IMR-90 (cell line): ENCODE data around the gene KCNMA1. TPM values are rescaled to one million over a fixed set of nuclear protein-coding genes. Genes with fewer than 3 reads are reported as not detected.

Source experiments
- ATAC-seq: fragments of 200-7000 bp; cut with Tn5 transposase; 2 replicates; pipeline ENCODE4 v1.9.1; 2020; ENCODE audit warnings: low read depth, mild to moderate bottlenecking, moderate library complexity
- BruUV-seq: library from RNA; stranded (reverse); fragments of 400-500 nt; replicated peaks from 2 replicates; lab custom pipeline; 2021; lab: Mats Ljungman, UMichigan
- CTCF ChIA-PET: fragments of 300-600 bp; formaldehyde crosslinking; extraction: SDS; loops from one replicate; lab custom pipeline; 2021; ENCODE audit warnings: antibody characterized with exemption; lab: Yijun Ruan, JAX
- POLR2A ChIA-PET: fragments of 300-600 bp; sonication (Branson Sonifier 250); formaldehyde crosslinking; loops from one replicate; lab custom pipeline; 2022; ENCODE audit warnings: antibody characterized with exemption; ENCODE audit not compliant: unreplicated experiment; lab: Charles Lee
- DNase-seq: peaks from one replicate; pipeline ENCODE4 v3.0.0; 2013
- H2AFZ ChIP-seq: replicated peaks from 2 replicates; pipeline ENCODE3; 2013; ENCODE audit warnings: low read length, mild to moderate bottlenecking; ENCODE audit not compliant: poor library complexity
- H2AK5ac ChIP-seq: 2 replicates; pipeline ENCODE4 v1.6.1; 2013; ENCODE audit warnings: low read depth, low read length, inconsistent platforms
- H2AK9ac ChIP-seq: replicated peaks from 2 replicates; pipeline ENCODE3; 2013; ENCODE audit warnings: mild to moderate bottlenecking, low read depth, low read length, moderate library complexity; ENCODE audit not compliant: poor library complexity
- H2BK120ac ChIP-seq: 2 replicates; pipeline ENCODE4 v1.6.1; 2013; ENCODE audit warnings: low read depth, low read length, inconsistent platforms
- H2BK15ac ChIP-seq: 3 replicates; pipeline ENCODE4 v1.6.1; 2013; ENCODE audit warnings: low read depth, low read length, inconsistent platforms
- H2BK20ac ChIP-seq: 2 replicates; pipeline ENCODE4 v1.6.1; 2013; ENCODE audit warnings: low read depth, mild to moderate bottlenecking, inconsistent platforms, low read length, moderate library complexity
- H2BK5ac ChIP-seq: 2 replicates; pipeline ENCODE4 v1.6.1; 2013; ENCODE audit warnings: mild to moderate bottlenecking, low read depth, low read length, inconsistent platforms; ENCODE audit not compliant: poor library complexity, severe bottlenecking
- H3K14ac ChIP-seq: replicated peaks from 2 replicates; pipeline ENCODE4 v1.6.1; 2013; ENCODE audit warnings: low read depth, low read length, inconsistent platforms
- H3K18ac ChIP-seq: 2 replicates; pipeline ENCODE4 v1.6.1; 2013; ENCODE audit warnings: low read depth, low read length, control low read depth
- H3K23ac ChIP-seq: 2 replicates; pipeline ENCODE4 v1.6.1; 2013; ENCODE audit warnings: low read depth, low read length, inconsistent platforms
- H3K27ac ChIP-seq: 2 replicates; pipeline ENCODE4 v1.5.1; 2013; ENCODE audit warnings: mild to moderate bottlenecking, control low read depth, low read length; ENCODE audit not compliant: insufficient read depth
- H3K27me3 ChIP-seq: 2 replicates; pipeline ENCODE4 v1.6.1; 2013; ENCODE audit warnings: low read length; ENCODE audit not compliant: control insufficient read depth, insufficient read depth
- H3K36me3 ChIP-seq: 2 replicates; pipeline ENCODE4 v1.6.1; 2013; ENCODE audit warnings: low read length, mixed read lengths; ENCODE audit not compliant: control insufficient read depth, insufficient read depth
- H3K4ac ChIP-seq: 2 replicates; pipeline ENCODE4 v1.6.1; 2013; ENCODE audit warnings: low read depth, low read length, inconsistent platforms
- H3K4me1 ChIP-seq: 2 replicates; pipeline ENCODE4 v1.6.1; 2013; ENCODE audit warnings: low read length, mixed read lengths; ENCODE audit not compliant: control insufficient read depth, insufficient read depth
- H3K4me2 ChIP-seq: 2 replicates; pipeline ENCODE4 v1.6.1; 2013; ENCODE audit warnings: low read depth, mild to moderate bottlenecking, control low read depth, low read length, moderate library complexity
- H3K4me3 ChIP-seq: 2 replicates; pipeline ENCODE4 v1.5.1; 2013; ENCODE audit warnings: low read depth, mild to moderate bottlenecking, control low read depth, low read length, moderate library complexity; ENCODE audit not compliant: insufficient read depth
- H3K56ac ChIP-seq: 2 replicates; pipeline ENCODE4 v1.6.1; 2013; ENCODE audit warnings: low read length, inconsistent platforms; ENCODE audit not compliant: insufficient read depth; ENCODE audit errors: extremely low read depth
- H3K79me1 ChIP-seq, 2 experiments: 2 replicates each; pipeline ENCODE4 v1.6.1; 2013; ENCODE audit warnings: low read length in 2 of 2, inconsistent platforms in 1 of 2, low read depth in 1 of 2
- H3K9ac ChIP-seq: 2 replicates; pipeline ENCODE4 v1.6.1; 2013; ENCODE audit warnings: low read depth, low read length, control low read depth
- H3K9me1 ChIP-seq: 2 replicates; pipeline ENCODE4 v1.6.1; 2013; ENCODE audit warnings: low read length, inconsistent platforms; ENCODE audit not compliant: insufficient read depth
- H3K9me3 ChIP-seq: 2 replicates; pipeline ENCODE4 v1.6.1; 2013; ENCODE audit warnings: low read length; ENCODE audit not compliant: control insufficient read depth, insufficient read depth
- H4K20me1 ChIP-seq: 2 replicates; pipeline ENCODE4 v1.6.1; 2013; ENCODE audit warnings: low read length, inconsistent platforms; ENCODE audit not compliant: insufficient read depth
- H4K5ac ChIP-seq: 2 replicates; pipeline ENCODE4 v1.6.1; 2013; ENCODE audit warnings: mild to moderate bottlenecking, low read depth, low read length, control low read depth
- H4K8ac ChIP-seq, 2 experiments: 2 replicates each; pipeline ENCODE4 v1.6.1; 2013; ENCODE audit warnings: low read depth in 2 of 2, low read length in 2 of 2, control low read depth in 1 of 2, inconsistent platforms in 1 of 2
- H4K91ac ChIP-seq: 2 replicates; pipeline ENCODE4 v1.6.1; 2013; ENCODE audit warnings: low read depth, low read length, inconsistent platforms; ENCODE audit not compliant: insufficient read depth
- BHLHE40 ChIP-seq: fragments of 150-350 bp; IDR thresholded peaks from 2 replicates; pipeline ENCODE4 v1.6.1; 2016; ENCODE audit warnings: mild to moderate bottlenecking, low read depth, low read length
- CEBPB ChIP-seq: IDR thresholded peaks from 2 replicates; pipeline ENCODE4 v1.6.1; 2012; ENCODE audit warnings: low read depth, low read length, improper control_type of control experiment
- CHD1 ChIP-seq: IDR thresholded peaks from 2 replicates; pipeline ENCODE4 v1.6.1; 2012; ENCODE audit warnings: low read depth, low read length, improper control_type of control experiment
- FOS ChIP-seq: fragments of 150-350 bp; IDR thresholded peaks from 2 replicates; pipeline ENCODE4 v1.6.1; 2016; ENCODE audit warnings: low read depth, low read length
- MAFK ChIP-seq: IDR thresholded peaks from 2 replicates; pipeline ENCODE4 v1.6.1; 2012; ENCODE audit warnings: low read depth, low read length, improper control_type of control experiment
- MAZ ChIP-seq: IDR thresholded peaks from 2 replicates; pipeline ENCODE4 v1.6.1; 2012; ENCODE audit warnings: low read depth, mild to moderate bottlenecking, low read length, improper control_type of control experiment, moderate library complexity, borderline replicate concordance
- MXI1 ChIP-seq: IDR thresholded peaks from 2 replicates; pipeline ENCODE4 v1.6.1; 2012; ENCODE audit warnings: low read depth, mild to moderate bottlenecking, low read length, moderate library complexity, borderline replicate concordance
- NFE2L2 ChIP-seq: fragments of 150-350 bp; IDR thresholded peaks from 2 replicates; pipeline ENCODE4 v1.6.1; 2016; ENCODE audit warnings: low read depth, mild to moderate bottlenecking, low read length
- POLR2A ChIP-seq: IDR thresholded peaks from 2 replicates; pipeline ENCODE4 v1.6.1; 2012; ENCODE audit warnings: mild to moderate bottlenecking, low read depth, low read length
- RAD21 ChIP-seq: IDR thresholded peaks from 2 replicates; pipeline ENCODE4 v1.6.1; 2012; ENCODE audit warnings: low read length, improper control_type of control experiment
- RCOR1 ChIP-seq: IDR thresholded peaks from 2 replicates; pipeline ENCODE4 v1.6.1; 2012; ENCODE audit warnings: mild to moderate bottlenecking, low read length, improper control_type of control experiment; ENCODE audit not compliant: insufficient replicate concordance
- RFX5 ChIP-seq: IDR thresholded peaks from 2 replicates; pipeline ENCODE4 v1.8.0; 2012; ENCODE audit warnings: low read depth, mild to moderate bottlenecking, low read length, moderate library complexity
- SMC3 ChIP-seq: fragments of 150-350 bp; IDR thresholded peaks from 2 replicates; pipeline ENCODE4 v1.6.1; 2016; ENCODE audit warnings: low read depth, mild to moderate bottlenecking, antibody characterized with exemption, low read length, moderate library complexity
- WGBS, 2 experiments: methylation state at CpG; one replicate each; pipeline versions ENCODE4 v1.1.5 to v1.1.7; 2013; ENCODE audit warnings: missing lambda C conversion rate in 2 of 2; ENCODE audit not compliant: insufficient read length in 1 of 2; ENCODE audit errors: extremely low coverage in 2 of 2; 5-methylcytosine and 5-hydroxymethylcytosine counted together
- dilution Hi-C: fragments of 300-500 bp; cut with HindIII; formaldehyde crosslinking; loops from one replicate; pipeline ENCODE4 v1.14.3; 2018; ENCODE audit warnings: low sequenced_read_pairs; ENCODE audit not compliant: unreplicated experiment
- in situ Hi-C: fragments of 300-500 bp; cut with MboI; formaldehyde crosslinking; loops from 3 replicates; pipeline ENCODE4 v1.14.3; 2019; ENCODE audit warnings: low sequenced_read_pairs, inconsistent platforms, mixed read lengths
- intact Hi-C: fragments of 100-400 bp; cut with micrococcal nuclease; formaldehyde crosslinking; loops from 2 replicates; pipeline ENCODE4 v1.10.0; 2022
- polyA plus RNA-seq, 3 experiments: library from polyadenylated mRNA; depleted of rRNA; stranded (reverse); fragments of >200 nt; gene quantifications; 2 replicates each; pipeline ENCODE4 v1.2.3, GENCODE V29; 2012; ENCODE audit warnings: low replicate concordance in 1 of 3
- total RNA-seq: library from RNA; depleted of rRNA; stranded (reverse); fragments of >200 nt; gene quantifications from 2 replicates; pipeline ENCODE4 v1.2.3, GENCODE V29; 2012
- TF ChIP-seq, protein P1 (sequence below): fragments of 150-350 bp; IDR thresholded peaks from 2 replicates; pipeline ENCODE4 v1.6.1; 2017; ENCODE audit warnings: mild to moderate bottlenecking, antibody characterized with exemption, low read length, low read depth
- TF ChIP-seq, protein P2 (sequence below): fragments of 150-350 bp; IDR thresholded peaks from 2 replicates; pipeline ENCODE4 v1.6.1; 2016; ENCODE audit warnings: low read depth, mild to moderate bottlenecking, low read length, moderate library complexity, borderline replicate concordance
- TF ChIP-seq, protein P3 (sequence below): conservative IDR thresholded peaks from 2 replicates; pipeline ENCODE4 v1.5.1; 2012; ENCODE audit warnings: mild to moderate bottlenecking, low read depth, low read length, improper control_type of control experiment

The KCNMA1 gene
- total and polyA plus RNA-seq, 2 of the 4 experiments (the other 2 are of a cell fraction) = 25.6 to 29.6 TPM

DNA sequence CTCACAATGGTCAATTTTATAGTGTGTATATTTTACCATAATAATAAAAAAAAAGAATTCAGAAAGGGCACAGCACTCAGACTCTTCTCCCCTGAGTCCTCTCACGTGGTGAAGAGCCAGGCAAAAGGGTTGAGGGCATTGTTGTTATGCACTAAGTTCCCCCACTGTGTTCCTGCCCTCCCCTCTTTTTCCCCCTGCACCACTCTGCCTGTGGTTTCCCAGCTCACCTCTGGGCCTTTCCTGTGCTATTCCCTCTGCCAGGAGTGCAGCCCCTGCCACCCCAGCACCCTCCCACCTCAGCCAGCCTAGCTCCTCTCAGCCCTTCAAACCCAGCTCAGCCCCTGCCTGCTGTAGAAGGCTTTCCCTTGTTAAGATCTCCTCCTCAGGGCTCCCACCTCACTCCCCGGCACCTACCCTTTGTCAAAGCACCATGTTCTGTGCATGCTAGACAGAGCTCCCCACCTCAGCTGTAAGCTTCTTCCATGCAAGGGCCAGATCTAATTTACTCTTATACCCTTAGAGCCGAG, 108.5 kb downstream of the KCNMA1 start:
- CTCF ChIA-PET = no interaction called here
- Histone ChIP-seq H4K20me1 (peaks cover under 1% of the 10 kb centered on the region; the same call in 1 of the 2 replicates), H2BK5ac (no peak overlapping the region), H3K9ac (no peak overlapping the region), H4K91ac (peak overlapping the region; percentile 19), H2AK9ac (peak overlapping the region; percentile 36), H3K14ac (peak overlapping the region; percentile 59), H3K4ac (peak overlapping the region; percentile 69), H2AK5ac (peak overlapping the region; percentile 53; the same call in 1 of the 2 replicates), H2BK120ac (peak overlapping the region; percentile 63), H3K36me3 (no peaks in the 10 kb centered on the region), H2BK20ac (peak overlapping the region; percentile 68), H2AFZ (no peak overlapping the region), H3K27ac (no peak overlapping the region), H3K27me3 (no peaks in the 10 kb centered on the region), H3K4me3 (no peak overlapping the region), H3K9me3 (no peaks in the 10 kb centered on the region), H4K5ac (no peak overlapping the region), H3K4me2 (no peak overlapping the region), H3K56ac (no peak overlapping the region), H2BK15ac (peak overlapping the region; percentile 41; the same call in 1 of the 3 replicates), H4K8ac (no peak overlapping the region), H3K9me1 (peaks cover 45% of the 10 kb centered on the region), H3K79me1 (peaks cover 0 to 35% of the 10 kb centered on the region in 2 experiments; a peak in 2 of 4 replicates), H3K18ac (no peak overlapping the region), H3K23ac (no peak overlapping the region), H3K4me1 (peaks cover 43% of the 10 kb centered on the region)
- TF ChIP-seq FOS (no peak), MAZ (no peak), RFX5 (no peak), RAD21 (no peak), CHD1 (no peak), CEBPB (no peak), NFE2L2 (no peak), BHLHE40 (no peak), SMC3 (no peak), RCOR1 (no peak), POLR2A (no peak), MXI1 (no peak), MAFK (no peak)
- TF ChIP-seq, protein P1, sequence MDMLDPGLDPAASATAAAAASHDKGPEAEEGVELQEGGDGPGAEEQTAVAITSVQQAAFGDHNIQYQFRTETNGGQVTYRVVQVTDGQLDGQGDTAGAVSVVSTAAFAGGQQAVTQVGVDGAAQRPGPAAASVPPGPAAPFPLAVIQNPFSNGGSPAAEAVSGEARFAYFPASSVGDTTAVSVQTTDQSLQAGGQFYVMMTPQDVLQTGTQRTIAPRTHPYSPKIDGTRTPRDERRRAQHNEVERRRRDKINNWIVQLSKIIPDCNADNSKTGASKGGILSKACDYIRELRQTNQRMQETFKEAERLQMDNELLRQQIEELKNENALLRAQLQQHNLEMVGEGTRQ = no peak
- TF ChIP-seq, protein P2, sequence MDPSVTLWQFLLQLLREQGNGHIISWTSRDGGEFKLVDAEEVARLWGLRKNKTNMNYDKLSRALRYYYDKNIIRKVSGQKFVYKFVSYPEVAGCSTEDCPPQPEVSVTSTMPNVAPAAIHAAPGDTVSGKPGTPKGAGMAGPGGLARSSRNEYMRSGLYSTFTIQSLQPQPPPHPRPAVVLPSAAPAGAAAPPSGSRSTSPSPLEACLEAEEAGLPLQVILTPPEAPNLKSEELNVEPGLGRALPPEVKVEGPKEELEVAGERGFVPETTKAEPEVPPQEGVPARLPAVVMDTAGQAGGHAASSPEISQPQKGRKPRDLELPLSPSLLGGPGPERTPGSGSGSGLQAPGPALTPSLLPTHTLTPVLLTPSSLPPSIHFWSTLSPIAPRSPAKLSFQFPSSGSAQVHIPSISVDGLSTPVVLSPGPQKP = no peak
- TF ChIP-seq, protein P3, sequence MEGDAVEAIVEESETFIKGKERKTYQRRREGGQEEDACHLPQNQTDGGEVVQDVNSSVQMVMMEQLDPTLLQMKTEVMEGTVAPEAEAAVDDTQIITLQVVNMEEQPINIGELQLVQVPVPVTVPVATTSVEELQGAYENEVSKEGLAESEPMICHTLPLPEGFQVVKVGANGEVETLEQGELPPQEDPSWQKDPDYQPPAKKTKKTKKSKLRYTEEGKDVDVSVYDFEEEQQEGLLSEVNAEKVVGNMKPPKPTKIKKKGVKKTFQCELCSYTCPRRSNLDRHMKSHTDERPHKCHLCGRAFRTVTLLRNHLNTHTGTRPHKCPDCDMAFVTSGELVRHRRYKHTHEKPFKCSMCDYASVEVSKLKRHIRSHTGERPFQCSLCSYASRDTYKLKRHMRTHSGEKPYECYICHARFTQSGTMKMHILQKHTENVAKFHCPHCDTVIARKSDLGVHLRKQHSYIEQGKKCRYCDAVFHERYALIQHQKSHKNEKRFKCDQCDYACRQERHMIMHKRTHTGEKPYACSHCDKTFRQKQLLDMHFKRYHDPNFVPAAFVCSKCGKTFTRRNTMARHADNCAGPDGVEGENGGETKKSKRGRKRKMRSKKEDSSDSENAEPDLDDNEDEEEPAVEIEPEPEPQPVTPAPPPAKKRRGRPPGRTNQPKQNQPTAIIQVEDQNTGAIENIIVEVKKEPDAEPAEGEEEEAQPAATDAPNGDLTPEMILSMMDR = no peak
- intact Hi-C loops = no loop called here
- WGBS, 2 experiments = no CpG with 5 or more reads among the region's 3 CpGs
- no peak for ATAC-seq
- no TSS peak for BruUV-seq
- in situ Hi-C loops = no loop called here
- DNase-seq = no peak
- POLR2A ChIA-PET = no interaction called here
- dilution Hi-C loops = no loop called here
